Epidermal melanocyte (primary cell): ENCODE data around the gene PAIP2B.

ENCODE experiments used
- DNase-seq: peaks from one replicate; pipeline ENCODE4 v3.0.0; 2011; ENCODE audit warnings: low spot score; ENCODE audit not compliant: insufficient read length

PAIP2B gene

DNA sequence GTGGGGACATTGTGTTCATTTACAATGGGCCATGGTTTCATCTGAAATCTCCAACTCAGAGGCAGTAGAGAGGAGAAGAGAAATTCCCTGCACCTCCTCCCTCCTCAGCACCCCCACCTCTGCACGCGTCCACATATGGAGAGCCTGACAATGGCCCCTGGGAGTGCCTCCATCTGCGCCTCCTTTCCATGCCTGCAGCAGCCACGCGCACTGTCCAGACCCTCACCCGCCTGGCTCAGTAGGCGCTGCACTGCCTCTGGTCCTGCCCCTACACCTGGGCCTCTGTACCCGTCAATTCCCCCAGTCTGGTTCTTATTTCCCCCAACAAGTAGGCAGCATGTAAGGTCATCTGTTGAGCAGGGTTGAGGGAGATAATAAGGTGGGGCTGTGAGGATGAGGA, 72.6 kb downstream of the PAIP2B start:
- DNase-seq = no peak

GRCh38 chr2:71153585-71154224, 73.2 kb downstream of the PAIP2B start:
- no peak for DNase-seq

DNA sequence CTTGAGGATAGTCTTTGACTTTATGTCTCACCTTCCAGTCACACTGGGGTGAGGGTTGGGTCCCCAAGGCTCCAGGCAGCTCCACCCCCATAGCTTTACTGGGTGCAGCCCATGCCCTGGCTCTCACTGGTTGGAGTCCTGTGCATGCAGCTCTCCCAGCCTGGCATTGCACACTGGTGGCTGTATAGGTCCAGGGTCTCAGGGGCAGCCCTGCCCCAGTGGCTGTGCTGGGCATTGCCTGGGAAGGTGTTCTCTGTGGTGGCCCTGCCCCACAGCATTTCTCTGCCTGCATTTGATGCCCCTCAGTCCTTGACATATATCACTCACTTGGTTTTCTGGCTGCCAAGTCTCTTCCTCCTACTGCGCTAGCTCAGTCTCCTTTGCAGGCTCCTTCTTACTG, 75.3 kb downstream of the PAIP2B start:
- no peak for DNase-seq

- DNase-seq = no peak
Observed at GRCh38 chr2:71150082-71150816, 76.7 kb downstream of the PAIP2B start.

DNA sequence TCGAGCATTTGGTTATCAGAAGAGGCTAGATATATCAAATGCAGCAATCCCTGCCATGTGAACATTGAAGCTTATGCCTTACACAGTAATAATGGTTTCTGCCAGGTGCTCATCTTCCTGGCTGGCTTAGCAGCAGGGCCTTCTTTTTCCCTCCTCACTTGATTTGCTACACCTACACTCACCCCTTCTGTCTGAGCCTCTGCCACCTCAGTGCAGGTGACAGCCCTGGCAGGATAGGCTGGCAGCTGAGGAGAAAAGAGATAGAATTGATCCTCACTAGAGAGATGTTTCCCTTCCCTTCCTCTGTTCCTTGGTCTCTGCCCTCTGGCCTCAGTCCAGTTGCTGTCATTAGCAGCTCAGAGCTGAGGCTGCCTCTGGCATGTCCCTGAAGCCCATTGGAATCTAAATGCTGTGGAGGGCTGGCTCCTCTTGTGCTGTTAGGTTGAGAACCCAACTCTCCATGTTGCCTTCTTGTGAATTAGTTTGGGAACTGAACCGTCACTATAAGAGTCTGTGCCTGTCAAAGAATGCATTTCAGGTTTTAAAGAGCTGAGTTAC, 78.3 kb downstream of the PAIP2B start:
- no peak for DNase-seq

DNA sequence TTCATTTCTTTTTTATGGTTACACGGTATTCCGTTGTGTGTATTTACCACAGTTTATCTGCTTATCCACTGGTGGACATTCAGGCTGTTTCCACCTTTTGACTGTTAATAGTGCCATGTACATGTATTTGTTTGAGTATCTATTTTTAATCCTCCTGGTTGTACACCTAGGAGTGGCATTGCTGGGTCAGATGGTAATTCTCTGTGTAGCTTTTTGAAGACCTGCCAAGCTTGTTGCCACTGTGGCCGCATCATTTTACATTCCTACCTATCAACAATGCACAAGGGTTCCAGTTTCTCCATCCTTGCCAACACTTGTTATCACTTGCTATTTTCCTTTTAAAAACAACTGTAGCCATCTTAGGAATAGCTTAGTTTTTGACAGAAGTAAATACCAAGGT, 83.1 kb downstream of the PAIP2B start:
- no peak for DNase-seq

- DNase-seq = no peak
Observed at GRCh38 chr2:71136174-71136573, 90.7 kb downstream of the PAIP2B start.

DNA sequence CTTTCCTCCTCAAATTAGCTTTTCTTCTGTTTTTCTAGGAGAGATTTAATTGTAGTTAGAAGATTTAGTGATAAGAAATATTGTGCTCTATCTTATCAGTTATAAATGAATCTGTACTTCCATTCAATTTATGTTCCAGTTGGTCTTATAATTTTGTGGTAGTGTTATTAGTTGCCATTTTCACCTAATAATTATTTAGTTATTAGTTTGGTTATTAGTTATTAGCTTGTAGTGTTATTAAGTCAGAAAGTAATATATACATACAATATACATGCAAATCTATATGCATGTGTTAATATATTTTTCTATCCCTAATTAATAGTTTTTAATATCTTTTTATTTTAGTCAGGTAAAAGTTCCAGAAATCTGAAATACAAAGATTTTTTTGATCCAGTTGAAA, 93.3 kb downstream of the PAIP2B start:
- no peak for DNase-seq
